HepG2 (cell line): ENCODE results near the gene BLVRA.

Experiments used
- IRX3 ChIP-seq: sonication (generic); formaldehyde crosslinking; IDR thresholded peaks from 2 replicates; pipeline ENCODE4 v1.8.1; 2023; ENCODE audit warnings: mild to moderate bottlenecking, low read depth, missing genetic modification reagents, borderline replicate concordance
- NCOA2 ChIP-seq: sonication (generic); formaldehyde crosslinking; IDR thresholded peaks from 2 replicates; pipeline ENCODE4 v1.8.0; 2022; ENCODE audit warnings: inconsistent platforms
- POLR2A ChIP-seq, 2 experiments: IDR thresholded peaks; 2 replicates each; pipeline ENCODE4 v1.6.1; 2011; ENCODE audit warnings: low read depth in 2 of 2, low read length in 2 of 2, mild to moderate bottlenecking in 1 of 2, moderate library complexity in 1 of 2; ENCODE audit not compliant: insufficient read depth in 1 of 2

GRCh38 chr7:43768887-43769272 is 10.4 kb downstream of the BLVRA start:
- TF ChIP-seq POLR2A (IDR thresholded peaks at IDR 0.05; ENCODE audit: insufficient read depth in 1 of 2, low read depth in 2 of 2, low read length in 2 of 2) (no peak), NCOA2 (no peak), IRX3 (CRISPR knock-in tag) (no peak)
